GM18517 (cell line): Measurements from ENCODE around the gene CFTR.

Source experiments
- ATAC-seq: cut with Tn5 transposase; IDR thresholded peaks from one replicate; pipeline ENCODE4 v1.9.1; 2021; ENCODE audit warnings: mild to moderate bottlenecking, moderate library complexity; ENCODE audit not compliant: unreplicated experiment

Gene CFTR

DNA sequence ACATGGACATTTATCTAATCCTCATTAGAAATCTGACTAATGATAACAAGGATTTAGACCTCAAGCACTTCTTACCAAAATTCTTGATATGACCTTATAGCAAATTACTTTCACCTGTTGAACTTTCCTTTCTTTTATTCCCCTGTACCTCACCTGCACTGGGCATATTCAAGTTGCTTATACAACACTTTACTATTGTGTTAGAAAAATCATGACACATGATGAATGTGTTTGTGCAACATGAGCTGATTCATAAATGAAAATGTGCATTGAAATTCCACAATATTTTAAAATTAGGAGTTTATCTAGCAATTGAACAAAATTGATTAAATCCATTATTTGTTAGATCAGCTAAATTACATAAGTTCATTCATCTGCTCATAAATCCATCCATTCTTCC, 160.6 kb downstream of the CFTR start:
- ATAC-seq = no peak

DNA sequence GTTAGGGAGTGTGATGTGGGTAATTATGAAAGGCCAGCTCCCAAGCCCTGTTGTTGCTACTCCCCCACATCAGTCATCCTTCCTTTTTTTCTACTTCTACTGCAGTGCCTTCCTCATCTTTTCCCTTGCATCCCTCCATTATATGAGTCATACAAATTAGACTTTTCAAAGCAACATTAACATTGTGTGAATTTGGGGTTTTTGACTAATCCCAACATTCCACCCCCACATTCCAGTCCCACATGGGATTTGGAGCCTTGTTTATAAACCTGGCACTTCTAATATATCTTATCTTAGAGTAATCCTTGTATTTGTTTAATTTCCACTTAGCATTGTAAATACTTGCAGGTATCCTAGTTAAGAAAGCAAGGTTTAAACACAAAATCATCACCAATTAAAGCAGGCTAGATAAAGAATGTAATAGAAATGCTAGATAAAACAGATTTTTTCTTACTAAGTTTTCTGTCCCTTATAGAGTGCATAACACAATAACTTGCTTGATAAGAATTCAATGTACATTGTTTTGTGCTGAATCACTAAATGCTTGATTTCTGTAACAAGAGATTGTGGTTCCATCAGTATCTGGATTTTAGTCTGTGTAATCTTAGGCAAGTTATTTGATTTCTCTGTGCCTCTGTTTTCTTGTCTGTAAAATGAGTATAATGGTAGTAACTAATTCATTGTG, 165.8 kb downstream of the CFTR start:
- no peak for ATAC-seq

DNA sequence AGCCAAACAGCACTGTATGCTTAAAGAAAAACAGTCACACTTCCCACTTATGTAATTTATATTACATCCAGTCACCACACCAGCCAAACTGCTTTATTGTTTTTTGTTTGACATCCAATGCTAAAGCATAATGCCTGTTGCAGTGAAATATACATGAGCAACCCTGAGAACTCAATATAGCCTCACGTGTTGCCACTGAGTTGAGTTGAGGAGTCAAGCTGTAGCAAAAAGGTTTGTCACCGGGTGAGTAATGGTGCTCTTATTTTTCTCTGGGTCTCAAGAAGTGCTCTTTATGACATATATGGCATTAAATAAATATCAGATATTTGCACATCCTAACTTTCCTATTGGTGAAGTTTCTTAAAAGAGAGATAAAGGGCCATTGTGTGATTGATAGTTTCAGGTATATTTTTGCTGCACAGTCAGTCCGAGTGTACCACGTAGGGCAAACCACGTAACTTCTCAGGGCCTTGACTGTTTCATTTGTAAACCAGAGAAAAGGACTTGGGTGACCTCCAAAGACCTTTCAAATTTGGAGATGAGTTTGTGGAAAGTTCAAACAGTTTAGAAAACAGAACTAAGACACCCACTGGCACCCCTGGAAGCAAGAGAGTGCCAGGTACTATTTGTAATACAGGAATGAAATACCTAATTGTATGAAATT, 168.5 kb downstream of the CFTR start:
- no peak for ATAC-seq

DNA sequence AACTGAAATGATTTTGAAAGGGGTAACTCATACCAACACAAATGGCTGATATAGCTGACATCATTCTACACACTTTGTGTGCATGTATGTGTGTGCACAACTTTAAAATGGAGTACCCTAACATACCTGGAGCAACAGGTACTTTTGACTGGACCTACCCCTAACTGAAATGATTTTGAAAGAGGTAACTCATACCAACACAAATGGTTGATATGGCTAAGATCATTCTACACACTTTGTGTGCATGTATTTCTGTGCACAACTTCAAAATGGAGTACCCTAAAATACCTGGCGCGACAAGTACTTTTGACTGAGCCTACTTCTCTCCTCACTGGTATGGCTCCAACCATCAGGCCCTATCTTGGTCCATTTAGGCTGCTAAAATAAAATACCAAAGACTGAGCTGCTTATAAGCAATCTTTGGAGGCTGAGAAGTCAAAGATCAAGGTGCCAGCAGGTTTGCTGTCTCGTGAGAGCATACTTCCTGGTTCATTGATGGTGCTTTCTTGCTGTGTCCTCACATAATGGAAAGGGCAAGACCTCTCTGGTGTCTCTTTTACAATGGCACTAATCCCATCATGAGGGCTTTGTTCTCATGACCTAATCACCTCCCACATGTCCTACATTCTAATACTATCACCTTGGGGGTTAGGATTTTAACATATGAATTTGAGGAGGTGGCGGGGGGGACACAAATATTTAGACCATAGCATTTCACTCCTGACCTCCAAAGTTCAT, 173.3 kb downstream of the CFTR start:
- no peak for ATAC-seq

DNA sequence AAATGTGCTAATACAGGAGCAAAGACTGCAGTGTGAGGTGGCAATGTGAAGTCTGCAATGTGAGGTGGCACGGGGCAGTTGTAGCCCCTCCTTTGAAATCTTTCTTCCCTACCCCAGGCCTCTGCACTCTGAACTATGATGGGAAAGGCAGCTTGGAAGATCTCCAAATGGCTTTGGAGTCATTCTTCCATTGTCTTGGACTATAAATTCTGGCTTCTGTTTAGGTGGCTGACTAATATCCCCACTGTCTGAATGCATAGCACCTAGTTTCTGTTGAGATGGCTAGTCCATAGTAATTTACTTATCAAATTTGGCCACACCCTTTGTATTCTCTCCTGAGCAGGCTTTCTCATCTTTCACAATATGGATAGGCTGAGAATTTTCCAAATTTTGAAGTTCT, 175.0 kb downstream of the CFTR start:
- ATAC-seq = no peak

DNA sequence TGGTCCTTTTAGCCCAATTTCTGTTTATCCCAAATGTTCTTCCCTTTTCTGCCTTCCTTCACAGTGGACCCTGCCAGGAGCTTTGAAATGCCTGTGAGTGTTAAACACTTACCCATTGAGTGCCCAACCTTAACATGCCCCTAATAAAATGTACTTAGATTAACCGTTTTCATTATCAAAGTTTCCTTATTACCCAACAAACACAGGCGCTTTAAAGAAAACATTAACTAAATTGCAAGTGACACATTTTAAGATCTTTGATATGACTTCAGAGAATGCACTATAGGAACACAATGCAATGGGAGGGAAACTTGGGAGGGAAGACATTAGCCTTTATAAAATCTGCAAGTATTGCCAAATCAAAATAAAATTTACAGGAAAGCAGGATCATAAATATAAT, 177.0 kb downstream of the CFTR start:
- ATAC-seq = no peak

DNA sequence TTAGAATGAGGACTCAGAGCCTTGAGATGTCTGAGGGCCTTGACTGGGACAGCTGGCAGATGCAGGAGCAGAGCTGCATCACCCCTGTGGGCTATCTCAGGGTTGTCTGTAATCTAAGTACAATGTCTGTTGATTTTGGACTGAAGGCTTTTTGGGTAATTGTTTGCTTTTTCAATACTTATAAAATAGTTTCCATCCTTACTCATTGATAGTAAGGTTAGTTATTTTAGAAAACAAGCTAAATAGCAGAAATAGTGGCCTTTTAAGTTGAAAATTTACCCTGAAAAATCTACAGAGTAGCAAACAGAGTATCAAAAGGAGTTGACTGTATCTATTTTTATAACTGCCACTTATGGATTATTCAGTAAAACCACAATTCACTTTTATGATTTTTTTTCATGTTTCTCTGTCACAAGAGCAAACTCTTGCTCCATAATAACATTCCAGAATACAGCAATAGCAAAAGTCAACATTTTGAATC, 179.7 kb downstream of the CFTR start:
- no peak for ATAC-seq

DNA sequence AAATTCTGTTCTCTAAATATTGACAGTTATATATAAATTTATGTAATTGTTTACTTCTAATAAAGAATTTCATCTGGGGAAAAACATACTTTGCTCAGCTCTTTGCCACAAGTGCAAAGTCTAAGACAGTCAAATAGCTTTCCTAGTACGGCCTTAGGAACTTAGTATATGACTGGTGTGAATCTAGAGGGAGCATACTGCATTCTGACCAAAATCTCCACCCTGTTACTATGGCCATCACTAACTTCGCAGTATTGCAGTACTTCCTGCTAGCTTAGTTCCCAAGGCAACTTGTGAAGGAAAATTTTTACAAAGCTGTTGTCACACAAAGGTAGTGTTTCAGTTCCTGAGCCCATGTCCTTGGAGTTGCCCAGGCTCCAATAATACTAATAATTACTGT, 181.5 kb downstream of the CFTR start:
- ATAC-seq = no peak

DNA sequence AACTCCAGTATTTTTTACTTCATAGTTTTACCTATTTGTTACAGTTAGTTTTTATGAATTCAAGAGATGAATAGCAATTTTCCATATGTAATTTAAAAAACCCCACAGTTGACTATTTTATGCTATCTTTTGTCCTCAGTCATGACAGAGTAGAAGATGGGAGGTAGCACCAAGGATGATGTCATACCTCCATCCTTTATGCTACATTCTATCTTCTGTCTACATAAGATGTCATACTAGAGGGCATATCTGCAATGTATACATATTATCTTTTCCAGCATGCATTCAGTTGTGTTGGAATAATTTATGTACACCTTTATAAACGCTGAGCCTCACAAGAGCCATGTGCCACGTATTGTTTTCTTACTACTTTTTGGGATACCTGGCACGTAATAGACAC, 184.2 kb downstream of the CFTR start:
- ATAC-seq = no peak

DNA sequence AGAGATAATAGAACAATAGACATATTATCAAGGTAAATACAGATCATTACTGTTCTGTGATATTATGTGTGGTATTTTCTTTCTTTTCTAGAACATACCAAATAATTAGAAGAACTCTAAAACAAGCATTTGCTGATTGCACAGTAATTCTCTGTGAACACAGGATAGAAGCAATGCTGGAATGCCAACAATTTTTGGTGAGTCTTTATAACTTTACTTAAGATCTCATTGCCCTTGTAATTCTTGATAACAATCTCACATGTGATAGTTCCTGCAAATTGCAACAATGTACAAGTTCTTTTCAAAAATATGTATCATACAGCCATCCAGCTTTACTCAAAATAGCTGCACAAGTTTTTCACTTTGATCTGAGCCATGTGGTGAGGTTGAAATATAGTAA, 185.5 kb downstream of the CFTR start:
- ATAC-seq = no peak

DNA sequence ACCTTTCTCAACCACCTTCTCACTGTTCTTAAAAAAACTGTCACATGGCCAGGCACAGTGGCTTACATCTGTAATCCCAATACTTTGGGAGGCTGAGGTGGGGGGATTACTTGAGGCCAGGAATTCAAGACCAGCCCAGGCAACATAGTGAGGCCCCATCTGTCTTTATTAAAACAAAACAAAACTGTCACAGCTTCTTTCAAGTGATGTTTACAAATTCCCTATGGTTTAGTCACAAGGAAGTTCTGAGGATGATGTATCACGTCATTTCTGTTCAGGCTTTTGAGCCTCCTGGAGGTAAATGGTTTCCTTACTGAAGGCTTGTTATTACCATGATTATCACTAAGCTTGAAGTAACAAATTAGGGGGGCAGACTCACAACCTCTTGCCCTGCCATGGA, 186.2 kb downstream of the CFTR start:
- no peak for ATAC-seq

DNA sequence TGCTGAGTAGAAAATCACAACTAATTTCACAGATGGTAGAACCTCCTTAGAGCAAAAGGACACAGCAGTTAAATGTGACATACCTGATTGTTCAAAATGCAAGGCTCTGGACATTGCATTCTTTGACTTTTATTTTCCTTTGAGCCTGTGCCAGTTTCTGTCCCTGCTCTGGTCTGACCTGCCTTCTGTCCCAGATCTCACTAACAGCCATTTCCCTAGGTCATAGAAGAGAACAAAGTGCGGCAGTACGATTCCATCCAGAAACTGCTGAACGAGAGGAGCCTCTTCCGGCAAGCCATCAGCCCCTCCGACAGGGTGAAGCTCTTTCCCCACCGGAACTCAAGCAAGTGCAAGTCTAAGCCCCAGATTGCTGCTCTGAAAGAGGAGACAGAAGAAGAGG, 186.9 kb downstream of the CFTR start:
- no peak for ATAC-seq

DNA sequence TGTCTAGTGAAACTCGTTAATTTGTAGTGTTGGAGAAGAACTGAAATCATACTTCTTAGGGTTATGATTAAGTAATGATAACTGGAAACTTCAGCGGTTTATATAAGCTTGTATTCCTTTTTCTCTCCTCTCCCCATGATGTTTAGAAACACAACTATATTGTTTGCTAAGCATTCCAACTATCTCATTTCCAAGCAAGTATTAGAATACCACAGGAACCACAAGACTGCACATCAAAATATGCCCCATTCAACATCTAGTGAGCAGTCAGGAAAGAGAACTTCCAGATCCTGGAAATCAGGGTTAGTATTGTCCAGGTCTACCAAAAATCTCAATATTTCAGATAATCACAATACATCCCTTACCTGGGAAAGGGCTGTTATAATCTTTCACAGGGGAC, 187.6 kb downstream of the CFTR start:
- no peak for ATAC-seq

DNA sequence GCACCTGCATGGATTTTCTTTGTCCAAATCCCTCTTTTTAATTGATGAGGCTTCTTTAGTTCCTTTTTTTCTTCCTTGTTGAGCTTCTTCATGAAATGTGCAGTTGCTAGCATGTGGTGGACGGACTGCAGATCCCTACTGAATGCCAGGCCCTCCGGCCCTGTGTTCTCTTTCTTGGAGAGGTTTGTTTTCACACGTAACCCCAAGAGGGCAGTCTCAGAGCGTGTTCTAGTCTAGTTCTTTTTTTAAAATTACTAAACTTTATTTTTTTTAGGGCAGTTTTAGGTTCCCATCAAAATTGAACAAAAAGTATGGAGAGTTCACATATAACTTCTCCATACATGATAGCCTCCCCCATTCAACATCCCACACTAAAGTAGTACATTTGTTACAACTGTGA, 190.0 kb downstream of the CFTR start:
- ATAC-seq = no peak

DNA sequence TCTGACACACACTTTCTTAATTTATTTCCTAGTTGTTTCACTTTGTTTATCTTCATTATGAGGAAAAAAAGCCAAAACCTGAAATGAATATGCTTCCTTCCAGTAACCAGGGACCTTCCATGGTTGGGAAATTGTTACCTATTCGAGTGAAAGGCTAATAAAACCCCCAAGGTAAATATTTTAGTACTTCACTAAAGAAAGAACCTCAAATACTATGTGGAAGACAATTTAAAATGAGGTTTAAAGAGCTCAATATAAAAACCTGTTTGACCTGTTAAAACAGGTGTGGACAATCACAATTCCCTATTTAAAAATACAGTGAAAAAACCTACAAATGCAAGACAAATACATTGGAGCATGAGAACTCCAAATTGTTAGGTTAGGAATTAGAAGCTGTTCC, 192.6 kb downstream of the CFTR start:
- no peak for ATAC-seq

DNA sequence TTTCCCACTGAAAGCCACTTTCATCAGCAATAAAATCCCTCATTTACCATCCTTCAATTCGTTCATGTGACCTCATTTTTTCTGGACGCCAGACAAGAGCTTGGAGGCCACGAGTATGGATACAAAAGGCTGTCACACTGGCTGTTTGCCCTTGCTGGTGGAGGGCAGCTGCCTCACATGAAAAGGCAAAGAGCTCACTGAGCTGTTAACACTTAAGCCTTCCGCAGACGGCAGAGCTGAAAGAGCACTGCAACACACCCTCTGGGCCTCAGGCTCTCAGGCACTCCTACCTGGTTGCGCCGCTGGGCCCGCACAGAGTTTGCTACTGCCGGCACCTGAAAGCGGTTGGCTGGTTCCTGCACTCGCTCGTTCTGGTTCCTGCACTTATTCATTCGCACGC, 193.5 kb downstream of the CFTR start:
- ATAC-seq = no peak

DNA sequence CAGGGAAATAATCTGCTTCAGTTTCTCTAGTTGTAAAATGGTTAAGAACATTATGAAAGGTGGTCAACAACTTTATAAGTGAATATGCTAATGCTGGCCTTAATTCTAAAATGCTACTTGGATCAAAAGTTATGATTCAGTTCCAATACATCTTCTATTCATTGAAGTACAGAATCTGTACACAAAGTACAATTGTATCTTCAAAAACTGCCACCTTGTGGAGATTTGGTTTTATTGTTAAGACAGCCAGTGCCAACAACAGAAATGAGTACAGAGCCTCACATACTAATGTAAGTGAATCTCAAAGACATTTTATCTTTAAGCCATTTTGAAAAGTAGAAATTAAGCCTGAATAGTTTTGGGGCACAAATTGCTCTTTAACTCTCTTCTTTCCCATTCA, 194.0 kb downstream of the CFTR start:
- no peak for ATAC-seq

DNA sequence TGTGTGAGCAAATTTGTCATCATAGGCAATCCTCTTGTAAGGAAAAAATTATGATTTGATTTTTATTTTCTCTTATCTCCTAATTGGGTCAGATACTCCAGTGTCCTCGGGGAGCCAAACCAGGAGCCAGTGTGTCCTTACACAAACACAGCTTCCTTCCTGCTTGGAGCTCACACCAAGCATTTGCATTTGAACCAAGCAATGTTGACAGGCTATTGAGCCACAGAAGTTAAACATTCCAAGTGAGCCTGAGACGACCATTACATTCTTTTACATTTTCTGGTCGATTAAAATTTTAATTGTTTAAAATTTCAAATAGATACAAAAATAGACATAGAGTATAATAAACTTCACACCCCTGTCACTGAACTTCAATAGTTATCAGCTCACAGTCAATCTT, 194.8 kb downstream of the CFTR start:
- no peak for ATAC-seq

DNA sequence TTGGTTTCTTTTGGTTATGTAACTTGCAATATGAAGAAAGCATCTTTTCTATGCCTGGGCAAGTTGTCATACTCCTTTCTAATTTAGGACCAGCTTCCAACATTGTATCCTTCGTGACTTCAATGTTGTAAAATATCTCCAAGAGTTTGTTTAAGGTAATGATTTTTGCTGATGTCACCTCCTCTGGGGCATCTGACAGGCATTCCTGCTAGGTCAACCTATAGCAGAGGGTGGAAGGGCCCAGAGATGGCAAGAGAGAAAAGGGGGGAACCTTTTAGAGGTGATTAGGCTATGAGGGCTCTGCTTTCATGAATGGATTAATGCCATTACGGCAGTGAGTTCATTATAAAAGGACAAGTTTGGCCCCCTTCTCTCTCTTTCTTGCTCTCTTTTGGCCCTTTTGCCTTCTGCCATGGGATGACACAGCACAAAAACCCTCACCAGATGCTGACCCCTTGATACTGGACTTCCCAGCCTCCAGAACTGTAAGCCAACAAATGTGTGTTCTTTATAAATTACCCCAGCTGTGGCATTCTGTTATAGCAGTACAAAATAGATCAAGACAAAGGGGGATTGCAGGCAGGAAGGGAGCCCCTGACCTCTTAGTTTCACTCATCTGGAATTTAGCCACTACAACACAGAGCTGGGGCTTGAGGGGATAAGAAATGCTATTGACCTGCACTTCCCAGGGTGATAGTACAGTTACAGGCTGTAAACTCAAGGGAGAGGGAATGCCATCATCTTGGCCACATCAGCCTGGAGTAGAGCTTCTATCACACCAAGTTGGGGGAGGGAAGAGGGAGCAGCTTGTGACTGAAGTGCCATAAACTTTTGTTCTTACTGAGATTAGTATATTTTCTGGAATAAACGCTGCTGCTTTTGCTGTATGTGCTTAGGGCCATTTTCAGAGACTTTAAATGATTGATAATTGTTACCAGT, 195.9 kb downstream of the CFTR start:
- ATAC-seq = no peak

DNA sequence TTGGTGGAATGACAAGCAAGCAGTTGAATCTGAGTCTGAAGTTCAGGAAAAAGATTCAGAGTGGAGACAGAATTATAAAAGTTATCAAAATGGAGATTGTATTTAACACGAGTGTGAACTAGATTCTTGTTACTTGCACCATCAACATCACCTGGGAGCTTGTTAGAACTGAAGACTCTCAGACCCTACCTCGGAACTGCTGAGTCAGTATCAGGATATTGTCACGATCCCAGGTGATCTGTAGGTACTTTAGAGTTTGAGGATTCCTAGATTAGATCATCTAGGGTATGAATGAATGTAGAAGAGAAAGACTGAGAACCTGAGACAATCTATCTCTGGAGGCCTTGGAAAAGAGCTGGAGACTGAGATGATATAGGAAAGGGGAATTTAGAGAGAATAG, 199.3 kb downstream of the CFTR start:
- no peak for ATAC-seq
